ENCODE data around the gene ADGRV1.

DNA sequence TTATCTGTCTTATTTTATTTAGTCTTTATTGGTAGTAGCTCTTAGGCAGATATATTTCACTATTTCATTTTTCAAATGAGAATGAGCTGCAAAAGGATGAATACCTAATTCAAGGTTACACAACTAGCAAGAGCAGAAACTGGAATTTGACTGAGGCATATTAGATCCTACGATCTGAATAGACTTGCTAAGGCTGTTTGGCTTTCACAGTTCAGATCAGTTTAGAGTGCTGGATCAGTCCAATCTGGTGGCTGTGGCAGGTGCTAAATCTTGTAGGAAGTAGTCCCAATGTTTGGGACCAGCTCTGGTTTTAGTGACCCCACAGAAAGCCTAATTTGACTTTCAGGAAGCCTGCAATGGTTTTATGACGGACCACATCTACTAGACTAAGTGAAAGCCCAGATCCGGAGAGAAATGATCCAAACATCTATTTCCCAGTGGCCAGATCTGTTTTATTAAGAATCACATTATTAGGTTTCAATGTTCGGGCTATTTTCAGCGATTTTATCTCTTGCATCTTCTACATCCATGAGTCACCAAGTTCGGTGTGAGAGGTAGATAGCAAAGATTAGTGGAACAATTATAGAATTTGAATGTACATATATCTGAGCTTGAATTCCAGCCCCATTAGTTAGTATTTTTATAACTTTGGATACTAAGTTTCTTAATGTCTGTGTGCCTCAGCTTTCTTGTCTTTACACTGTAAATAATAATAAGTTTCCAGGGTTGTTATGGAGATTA is 359.5 kb downstream of the ADGRV1 start:
- TF ChIP-seq, protein P1, sequence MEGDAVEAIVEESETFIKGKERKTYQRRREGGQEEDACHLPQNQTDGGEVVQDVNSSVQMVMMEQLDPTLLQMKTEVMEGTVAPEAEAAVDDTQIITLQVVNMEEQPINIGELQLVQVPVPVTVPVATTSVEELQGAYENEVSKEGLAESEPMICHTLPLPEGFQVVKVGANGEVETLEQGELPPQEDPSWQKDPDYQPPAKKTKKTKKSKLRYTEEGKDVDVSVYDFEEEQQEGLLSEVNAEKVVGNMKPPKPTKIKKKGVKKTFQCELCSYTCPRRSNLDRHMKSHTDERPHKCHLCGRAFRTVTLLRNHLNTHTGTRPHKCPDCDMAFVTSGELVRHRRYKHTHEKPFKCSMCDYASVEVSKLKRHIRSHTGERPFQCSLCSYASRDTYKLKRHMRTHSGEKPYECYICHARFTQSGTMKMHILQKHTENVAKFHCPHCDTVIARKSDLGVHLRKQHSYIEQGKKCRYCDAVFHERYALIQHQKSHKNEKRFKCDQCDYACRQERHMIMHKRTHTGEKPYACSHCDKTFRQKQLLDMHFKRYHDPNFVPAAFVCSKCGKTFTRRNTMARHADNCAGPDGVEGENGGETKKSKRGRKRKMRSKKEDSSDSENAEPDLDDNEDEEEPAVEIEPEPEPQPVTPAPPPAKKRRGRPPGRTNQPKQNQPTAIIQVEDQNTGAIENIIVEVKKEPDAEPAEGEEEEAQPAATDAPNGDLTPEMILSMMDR (IDR thresholded peaks at IDR 0.05): no peak
- TF ChIP-seq ZFX (IDR thresholded peaks at IDR 0.05; ENCODE audit: borderline replicate concordance): no peak

Data from 22Rv1 (cell line).